Astrocyte (in vitro differentiated cells and primary cell): ENCODE measurements around the gene EGLN1.

Experiments
- CTCF ChIP-seq: IDR thresholded peaks from 2 replicates; pipeline ENCODE4 v1.5.1; 2011; ENCODE audit warnings: low read depth, mild to moderate bottlenecking, inconsistent platforms, low read length, moderate library complexity; ENCODE audit not compliant: insufficient read depth
- EZH2 ChIP-seq: IDR thresholded peaks from 2 replicates; pipeline ENCODE4 v1.6.1; 2012; ENCODE audit warnings: mild to moderate bottlenecking, low read length, inconsistent platforms; ENCODE audit not compliant: insufficient read depth

- TF ChIP-seq CTCF (peak; percentile 72), EZH2 (no peak)
Measured at GRCh38 chr1:231357831-231358354, 64.2 kb downstream of the EGLN1 start.
